Osteoblast (primary cell): ENCODE measurements around the gene GALNT9. TPM values are rescaled to one million over a fixed set of nuclear protein-coding genes. Genes with fewer than 3 reads are reported as not detected.
A peak's percentile ranks its signal among the peaks of the same experiment; 100 is the strongest.

ENCODE experiments used
- DNase-seq: peaks from one replicate; pipeline ENCODE4 v3.0.0; 2011; ENCODE audit warnings: low spot score, mixed read lengths; ENCODE audit not compliant: insufficient read length; ENCODE audit errors: missing footprints
- H2AFZ ChIP-seq: 2 replicates; pipeline ENCODE4 v1.6.0; 2011; ENCODE audit warnings: mild to moderate bottlenecking, low read length
- H3K27ac ChIP-seq: 2 replicates; pipeline ENCODE4 v1.5.1; 2011; ENCODE audit warnings: mild to moderate bottlenecking, low read depth, low read length, moderate library complexity
- H3K27me3 ChIP-seq: 2 replicates; pipeline ENCODE4 v1.6.0; 2012; ENCODE audit warnings: mild to moderate bottlenecking, control low read depth, inconsistent platforms, low read length, moderate library complexity; ENCODE audit not compliant: insufficient read depth
- H3K36me3 ChIP-seq: 2 replicates; pipeline ENCODE4 v1.5.1; 2011; ENCODE audit warnings: mild to moderate bottlenecking, low read length, control low read depth, moderate library complexity; ENCODE audit not compliant: insufficient read depth
- H3K4me1 ChIP-seq: 2 replicates; pipeline ENCODE4 v1.5.1; 2011; ENCODE audit warnings: mild to moderate bottlenecking, low read length, control low read depth, moderate library complexity; ENCODE audit not compliant: insufficient read depth
- H3K4me2 ChIP-seq: 2 replicates; pipeline ENCODE4 v1.6.0; 2011; ENCODE audit warnings: mild to moderate bottlenecking, low read length; ENCODE audit not compliant: insufficient read depth
- H3K4me3 ChIP-seq: fragments of 200-600 bp; sonication (generic); 3 replicates; pipeline ENCODE4 v1.5.1; 2012; ENCODE audit warnings: mild to moderate bottlenecking, low read length, inconsistent platforms; ENCODE audit not compliant: insufficient read depth
- H3K79me2 ChIP-seq: 2 replicates; pipeline ENCODE4 v1.6.0; 2012; ENCODE audit warnings: mild to moderate bottlenecking, low read length, control low read depth, inconsistent platforms; ENCODE audit not compliant: insufficient read depth
- H3K9me3 ChIP-seq: 2 replicates; pipeline ENCODE4 v1.5.1; 2011; ENCODE audit warnings: low read depth, low read length, control low read depth
- H4K20me1 ChIP-seq: 2 replicates; pipeline ENCODE4 v1.6.0; 2012; ENCODE audit warnings: mild to moderate bottlenecking, low read length, control low read depth; ENCODE audit not compliant: insufficient read depth
- total RNA-seq: library from RNA; depleted of rRNA; stranded (reverse); fragments of >200 nt; gene quantifications from 2 replicates; pipeline ENCODE4 v1.2.3, GENCODE V29; 2012
- TF ChIP-seq, protein P1 (sequence below): IDR thresholded peaks from 2 replicates; pipeline ENCODE4 v1.5.1; 2011; ENCODE audit warnings: mild to moderate bottlenecking, low read depth, low read length, moderate library complexity; ENCODE audit errors: extremely low read depth

GALNT9 gene
- total RNA-seq, 1 donor, result 0.36 TPM

DNA sequence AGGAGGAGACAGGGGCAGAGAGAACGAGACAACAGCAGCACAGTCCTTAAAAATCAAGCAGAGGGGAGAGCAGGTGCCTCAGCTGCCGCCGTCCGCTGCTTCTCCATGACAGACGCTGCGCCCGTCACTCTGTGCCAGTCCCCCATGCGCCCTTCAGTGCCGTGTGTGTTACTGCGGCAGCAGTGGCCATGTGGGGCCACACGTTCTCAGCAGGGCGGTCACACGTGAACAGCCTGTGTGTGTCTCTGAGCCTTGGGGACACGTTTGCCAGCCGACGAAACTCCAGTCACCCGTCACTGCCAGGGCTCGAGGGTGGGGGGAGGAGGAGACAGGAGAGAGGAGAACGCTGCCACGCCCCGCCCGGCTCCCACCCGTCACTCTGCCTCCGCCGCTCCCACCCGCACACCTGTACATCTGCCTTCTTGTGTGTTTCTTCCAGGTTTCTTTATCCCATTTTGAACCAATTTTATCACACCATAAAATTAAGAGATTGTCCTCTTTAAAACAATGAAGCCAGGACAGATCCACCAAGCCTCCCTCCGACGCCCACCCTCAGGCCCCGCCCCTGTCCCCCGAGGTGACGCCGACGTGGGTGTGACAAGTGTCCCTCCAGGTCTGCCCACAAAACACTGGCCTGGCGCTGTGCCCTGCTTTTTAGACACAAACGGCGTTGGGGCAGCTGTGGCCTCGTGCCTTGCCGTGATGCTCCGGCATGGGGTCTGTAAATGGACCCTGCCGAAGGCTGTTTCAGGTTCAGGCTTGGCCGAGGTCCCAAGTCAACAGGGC is 58.2 kb downstream of the GALNT9 start:
- Histone ChIP-seq H3K4me1 (no peaks in the 10 kb centered on the region), H3K27ac (no peak overlapping the region), H3K27me3 (peaks cover 8% of the 10 kb centered on the region), H3K79me2 (no peaks in the 10 kb centered on the region), H2AFZ (no peak overlapping the region), H3K4me2 (no peak overlapping the region), H3K9me3 (no peaks in the 10 kb centered on the region), H3K4me3 (no peak overlapping the region), H4K20me1 (no peaks in the 10 kb centered on the region), H3K36me3 (no peaks in the 10 kb centered on the region)
- DNase-seq, result peak; percentile 88
- TF ChIP-seq, protein P1, sequence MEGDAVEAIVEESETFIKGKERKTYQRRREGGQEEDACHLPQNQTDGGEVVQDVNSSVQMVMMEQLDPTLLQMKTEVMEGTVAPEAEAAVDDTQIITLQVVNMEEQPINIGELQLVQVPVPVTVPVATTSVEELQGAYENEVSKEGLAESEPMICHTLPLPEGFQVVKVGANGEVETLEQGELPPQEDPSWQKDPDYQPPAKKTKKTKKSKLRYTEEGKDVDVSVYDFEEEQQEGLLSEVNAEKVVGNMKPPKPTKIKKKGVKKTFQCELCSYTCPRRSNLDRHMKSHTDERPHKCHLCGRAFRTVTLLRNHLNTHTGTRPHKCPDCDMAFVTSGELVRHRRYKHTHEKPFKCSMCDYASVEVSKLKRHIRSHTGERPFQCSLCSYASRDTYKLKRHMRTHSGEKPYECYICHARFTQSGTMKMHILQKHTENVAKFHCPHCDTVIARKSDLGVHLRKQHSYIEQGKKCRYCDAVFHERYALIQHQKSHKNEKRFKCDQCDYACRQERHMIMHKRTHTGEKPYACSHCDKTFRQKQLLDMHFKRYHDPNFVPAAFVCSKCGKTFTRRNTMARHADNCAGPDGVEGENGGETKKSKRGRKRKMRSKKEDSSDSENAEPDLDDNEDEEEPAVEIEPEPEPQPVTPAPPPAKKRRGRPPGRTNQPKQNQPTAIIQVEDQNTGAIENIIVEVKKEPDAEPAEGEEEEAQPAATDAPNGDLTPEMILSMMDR, result no peak

GRCh38 chr12:132270516-132270915 is 58.9 kb downstream of the GALNT9 start:
- no peak overlapping the region for H2AFZ ChIP-seq

DNA sequence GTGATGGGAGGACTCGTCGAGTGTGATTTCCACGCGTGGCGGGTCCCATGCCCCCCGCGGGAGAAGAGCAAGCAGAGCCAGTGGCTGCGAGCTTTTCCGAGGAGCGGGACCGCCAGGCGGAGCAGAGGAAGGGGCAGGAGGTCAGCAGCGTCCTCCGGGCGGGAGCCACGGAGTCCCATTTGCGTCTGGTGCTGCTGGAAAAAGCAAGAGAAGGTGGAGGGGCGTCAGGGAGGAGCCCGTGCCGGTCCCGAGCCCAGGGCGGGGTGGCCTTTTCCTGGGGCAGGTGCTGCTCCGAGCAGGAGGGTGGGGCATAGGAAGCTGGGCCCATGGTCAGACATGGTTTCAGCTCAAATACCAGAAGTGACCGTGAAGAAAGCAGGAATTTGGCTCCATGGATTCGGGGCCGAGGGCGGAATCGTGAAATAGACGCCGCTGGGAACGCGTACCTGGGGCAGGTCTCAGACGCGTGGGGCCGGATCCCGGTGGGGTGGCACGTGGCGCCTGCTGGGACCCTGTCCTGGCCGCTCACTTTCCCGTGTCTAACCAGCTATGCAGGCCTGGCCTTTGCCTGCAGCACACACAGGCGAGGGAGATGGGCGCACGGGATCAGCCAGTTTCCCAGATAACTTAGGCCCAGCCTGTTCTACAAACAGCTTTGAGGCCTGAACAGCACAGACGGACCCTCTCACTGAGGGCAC is 60.0 kb downstream of the GALNT9 start:
- Histone ChIP-seq H3K4me2 (no peak overlapping the region), H3K79me2 (no peaks in the 10 kb centered on the region), H3K27me3 (peaks cover 8% of the 10 kb centered on the region), H4K20me1 (no peaks in the 10 kb centered on the region), H3K4me3 (no peak overlapping the region), H3K36me3 (no peaks in the 10 kb centered on the region), H3K27ac (no peak overlapping the region), H3K9me3 (no peaks in the 10 kb centered on the region), H3K4me1 (no peaks in the 10 kb centered on the region), H2AFZ (no peak overlapping the region)
- TF ChIP-seq, protein P1, result no peak
- DNase-seq, result peak; percentile 76

More at GRCh38 chr12:132270516-132270915, 58.9 kb downstream of the GALNT9 start:
- Histone ChIP-seq H3K27me3 (peaks cover 8% of the 10 kb centered on the region), H3K4me1 (no peaks in the 10 kb centered on the region), H3K27ac (no peak overlapping the region), H3K4me2 (no peak overlapping the region), H3K4me3 (no peak overlapping the region), H4K20me1 (no peaks in the 10 kb centered on the region), H3K36me3 (no peaks in the 10 kb centered on the region), H3K79me2 (no peaks in the 10 kb centered on the region), H3K9me3 (no peaks in the 10 kb centered on the region)
- TF ChIP-seq, protein P1, result no peak
- no peak for DNase-seq

GRCh38 chr12:132268674-132269073 is 60.7 kb downstream of the GALNT9 start:
- Histone ChIP-seq H3K4me1 (no peaks in the 10 kb centered on the region), H4K20me1 (no peaks in the 10 kb centered on the region), H3K4me3 (no peak overlapping the region), H3K79me2 (no peaks in the 10 kb centered on the region), H3K9me3 (no peaks in the 10 kb centered on the region), H3K27me3 (peaks cover 3% of the 10 kb centered on the region), H2AFZ (no peak overlapping the region), H3K36me3 (no peaks in the 10 kb centered on the region), H3K4me2 (no peak overlapping the region), H3K27ac (no peak overlapping the region)
- TF ChIP-seq, protein P1, result no peak
- DNase-seq, result peak; percentile 69
